Spleen (tissue), 7 donors: Measurements from ENCODE around the gene WDR7.

ENCODE experiments used
- POLR2A ChIP-seq, 3 donors: fragments of 450-650 bp; IDR thresholded peaks; one replicate each; pipeline ENCODE4 v1.5.1; 2017; ENCODE audit warnings: antibody characterized with exemption in 3 of 3, mild to moderate bottlenecking in 1 of 3
- POLR2AphosphoS5 ChIP-seq, 3 donors: sonication (generic); formaldehyde crosslinking; IDR thresholded peaks; one replicate each; pipeline ENCODE4 v1.5.1; 2017; ENCODE audit warnings: antibody characterized with exemption in 3 of 3
- TF ChIP-seq, protein P1 (sequence below), 11 experiments: fragments of 200-600 bp in 7 of 11; fragments of 450-650 bp in 4 of 11; sonication (generic) in 4 of 11; IDR thresholded peaks in 8 of 11; conservative IDR thresholded peaks in 3 of 11; 1 replicate in 7 of 11; 2 replicates in 4 of 11; pipeline versions ENCODE4 v1.4.0 to v1.8.0; 2016 to 2021; ENCODE audit warnings: antibody characterized with exemption in 11 of 11, inconsistent platforms in 4 of 11, mild to moderate bottlenecking in 1 of 11
- donor health status: DM: no; HTN: no; CAD: no; lungs with moderate emphysema.
- donor health status: DM: no; HTN: no; CAD: no.
- donor health status: DM: no; HTN: no; CAD: no.

DNA sequence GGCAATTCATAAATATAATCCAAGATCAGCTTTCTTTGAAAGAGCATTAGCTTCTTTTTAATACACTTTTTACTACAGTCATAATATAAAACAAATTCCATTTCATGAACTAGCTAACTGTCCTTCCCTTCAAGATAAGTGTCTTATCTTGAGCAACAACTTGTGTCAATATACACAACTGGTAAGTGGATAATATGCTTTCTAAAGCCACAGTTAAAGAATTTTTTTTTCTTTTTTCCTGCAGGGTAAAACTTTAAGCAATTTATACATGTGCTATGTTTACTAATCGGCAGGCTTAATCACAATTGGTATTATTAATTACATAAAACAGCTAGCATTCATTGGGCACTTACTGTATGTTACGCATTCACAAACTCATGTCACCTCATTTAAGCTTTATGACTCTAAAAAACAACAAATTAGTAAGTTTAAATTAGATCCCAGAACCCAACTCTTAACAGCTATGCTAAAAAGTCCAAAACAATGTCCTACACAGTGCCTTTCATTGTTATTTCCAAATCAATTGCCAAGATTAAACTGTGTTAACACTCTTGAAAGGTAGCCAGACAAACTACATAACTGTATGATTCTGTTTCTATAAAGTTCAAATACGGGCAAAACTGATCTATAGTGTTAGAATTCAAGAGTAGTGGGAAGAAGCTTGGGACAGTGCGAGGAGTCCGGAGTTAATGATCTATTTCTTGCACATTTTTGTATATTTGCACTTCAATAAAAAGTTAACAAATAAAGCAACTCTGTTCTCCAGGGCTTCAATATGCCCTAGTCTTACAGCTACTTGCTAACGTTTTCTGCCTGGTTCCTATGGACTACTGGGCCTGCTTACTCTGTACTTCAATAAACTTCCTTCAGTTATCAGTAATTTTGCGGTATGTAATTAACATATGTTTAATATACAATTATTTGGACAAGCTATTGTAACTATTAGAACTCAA is 18.8 kb upstream of the WDR7 start:
- no peak for TF ChIP-seq POLR2A (IDR thresholded peaks at IDR 0.05)
- TF ChIP-seq, protein P1, sequence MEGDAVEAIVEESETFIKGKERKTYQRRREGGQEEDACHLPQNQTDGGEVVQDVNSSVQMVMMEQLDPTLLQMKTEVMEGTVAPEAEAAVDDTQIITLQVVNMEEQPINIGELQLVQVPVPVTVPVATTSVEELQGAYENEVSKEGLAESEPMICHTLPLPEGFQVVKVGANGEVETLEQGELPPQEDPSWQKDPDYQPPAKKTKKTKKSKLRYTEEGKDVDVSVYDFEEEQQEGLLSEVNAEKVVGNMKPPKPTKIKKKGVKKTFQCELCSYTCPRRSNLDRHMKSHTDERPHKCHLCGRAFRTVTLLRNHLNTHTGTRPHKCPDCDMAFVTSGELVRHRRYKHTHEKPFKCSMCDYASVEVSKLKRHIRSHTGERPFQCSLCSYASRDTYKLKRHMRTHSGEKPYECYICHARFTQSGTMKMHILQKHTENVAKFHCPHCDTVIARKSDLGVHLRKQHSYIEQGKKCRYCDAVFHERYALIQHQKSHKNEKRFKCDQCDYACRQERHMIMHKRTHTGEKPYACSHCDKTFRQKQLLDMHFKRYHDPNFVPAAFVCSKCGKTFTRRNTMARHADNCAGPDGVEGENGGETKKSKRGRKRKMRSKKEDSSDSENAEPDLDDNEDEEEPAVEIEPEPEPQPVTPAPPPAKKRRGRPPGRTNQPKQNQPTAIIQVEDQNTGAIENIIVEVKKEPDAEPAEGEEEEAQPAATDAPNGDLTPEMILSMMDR (IDR thresholded peaks at IDR 0.05 in 8 of 11, conservative IDR thresholded peaks at IDR 0.05 in 3 of 11): no peak
- no peak for TF ChIP-seq POLR2AphosphoS5 (IDR thresholded peaks at IDR 0.05)
